SK-N-SH treated with all-trans-retinoic acid at 6 μM for 48 hours (cell line): ENCODE data around the gene CHRNB2.

Experiments used
- ATAC-seq: fragments of 200-7000 bp; cut with Tn5 transposase; 3 replicates; pipeline ENCODE4 v1.9.1; 2020; ENCODE audit warnings: mild to moderate bottlenecking, moderate library complexity
- ARNTL ChIP-seq: fragments of 450-650 bp; formaldehyde crosslinking; IDR thresholded peaks from 2 replicates; pipeline ENCODE4 v1.5.0; 2020; ENCODE audit warnings: low read depth, mild to moderate bottlenecking, moderate library complexity, borderline replicate concordance
- BACH2 ChIP-seq: fragments of 250-450 bp; sonication (Bioruptor Pico); IDR thresholded peaks from 2 replicates; pipeline ENCODE4 v1.9.0; 2021; ENCODE audit warnings: mild to moderate bottlenecking, borderline replicate concordance
- CSDC2 ChIP-seq: fragments of 250-450 bp; sonication (Bioruptor Pico); IDR thresholded peaks from 2 replicates; pipeline ENCODE4 v1.5.0; 2020; ENCODE audit warnings: mild to moderate bottlenecking, moderate library complexity
- GLIS3 ChIP-seq: fragments of 250-450 bp; sonication (Bioruptor Pico); IDR thresholded peaks from 2 replicates; pipeline ENCODE4 v1.5.0; 2020; ENCODE audit warnings: mild to moderate bottlenecking, moderate library complexity
- ISL1 ChIP-seq: fragments of 250-450 bp; sonication (Bioruptor Pico); IDR thresholded peaks from 2 replicates; pipeline ENCODE4 v2.1.2; 2022; ENCODE audit warnings: mild to moderate bottlenecking, moderate library complexity
- OSR1 ChIP-seq: fragments of 250-450 bp; sonication (Bioruptor Pico); IDR thresholded peaks from 2 replicates; pipeline ENCODE4 v1.8.0; 2022; ENCODE audit warnings: moderate library complexity, mild to moderate bottlenecking, inconsistent platforms
- PATZ1 ChIP-seq: fragments of 250-450 bp; sonication (Bioruptor Pico); IDR thresholded peaks from 2 replicates; pipeline ENCODE4 v1.8.0; 2020; ENCODE audit warnings: mild to moderate bottlenecking, moderate library complexity, borderline replicate concordance
- POU6F1 ChIP-seq: fragments of 250-450 bp; sonication (Bioruptor Pico); IDR thresholded peaks from 2 replicates; pipeline ENCODE4 v1.8.0; 2021; ENCODE audit warnings: low read depth, mild to moderate bottlenecking, moderate library complexity, borderline replicate concordance
- PPARA ChIP-seq: fragments of 250-450 bp; sonication (Bioruptor Pico); IDR thresholded peaks from 2 replicates; pipeline ENCODE4 v1.5.0; 2020; ENCODE audit warnings: mild to moderate bottlenecking, borderline replicate concordance
- RARB ChIP-seq: fragments of 250-450 bp; sonication (Bioruptor Pico); IDR thresholded peaks from 2 replicates; pipeline ENCODE4 v1.8.0; 2021; ENCODE audit warnings: mild to moderate bottlenecking, moderate library complexity
- SNAI2 ChIP-seq: fragments of 250-450 bp; sonication (Bioruptor Pico); IDR thresholded peaks from 2 replicates; pipeline ENCODE4 v1.5.0; 2020; ENCODE audit warnings: mild to moderate bottlenecking, moderate library complexity
- TCF4 ChIP-seq: fragments of 250-450 bp; sonication (Bioruptor Pico); IDR thresholded peaks from 2 replicates; pipeline ENCODE4 v1.8.0; 2021; ENCODE audit warnings: mild to moderate bottlenecking, moderate library complexity, borderline replicate concordance
- TOX ChIP-seq: fragments of 250-450 bp; sonication (Bioruptor Pico); IDR thresholded peaks from 2 replicates; pipeline ENCODE4 v1.8.0; 2021; ENCODE audit warnings: mild to moderate bottlenecking, moderate library complexity, borderline replicate concordance
- TSHZ2 ChIP-seq: fragments of 250-450 bp; sonication (Bioruptor Pico); IDR thresholded peaks from 2 replicates; pipeline ENCODE4 v1.5.0; 2020; ENCODE audit warnings: mild to moderate bottlenecking, moderate library complexity
- ZC3H10 ChIP-seq: fragments of 250-450 bp; sonication (Bioruptor Pico); IDR thresholded peaks from 2 replicates; pipeline ENCODE4 v1.5.1; 2021; ENCODE audit warnings: mild to moderate bottlenecking, moderate library complexity
- ZFP3 ChIP-seq: fragments of 250-450 bp; sonication (Bioruptor Pico); IDR thresholded peaks from 2 replicates; pipeline ENCODE4 v1.5.0; 2020; ENCODE audit warnings: mild to moderate bottlenecking, moderate library complexity
- ZFP30 ChIP-seq: fragments of 450-650 bp; formaldehyde crosslinking; IDR thresholded peaks from 2 replicates; pipeline ENCODE4 v1.5.0; 2022; ENCODE audit warnings: mild to moderate bottlenecking, moderate library complexity
- ZNF565 ChIP-seq: fragments of 450-650 bp; formaldehyde crosslinking; conservative IDR thresholded peaks from 2 replicates; pipeline ENCODE4 v1.5.0; 2020; ENCODE audit warnings: low read depth, mild to moderate bottlenecking, moderate library complexity
- ZNF70 ChIP-seq: fragments of 450-650 bp; formaldehyde crosslinking; IDR thresholded peaks from 2 replicates; pipeline ENCODE4 v1.5.0; 2020; ENCODE audit warnings: mild to moderate bottlenecking, moderate library complexity
- ZNF8 ChIP-seq: fragments of 450-650 bp; formaldehyde crosslinking; IDR thresholded peaks from 2 replicates; pipeline ENCODE4 v1.5.0; 2020; ENCODE audit warnings: mild to moderate bottlenecking, moderate library complexity
- TF ChIP-seq, protein P1 (sequence below): fragments of 250-450 bp; sonication (Bioruptor Pico); IDR thresholded peaks from 2 replicates; pipeline ENCODE4 v1.5.1; 2021; ENCODE audit warnings: mild to moderate bottlenecking, moderate library complexity
- TF ChIP-seq, protein P2 (sequence below): fragments of 250-450 bp; sonication (Bioruptor Pico); IDR thresholded peaks from 2 replicates; pipeline ENCODE4 v1.5.1; 2020; ENCODE audit warnings: low read depth, mild to moderate bottlenecking, moderate library complexity

CHRNB2 gene

GRCh38 chr1:154571964-154572288 is 4.3 kb downstream of the CHRNB2 start:
- no peak for TF ChIP-seq RARB (CRISPR knock-in tag)
- TF ChIP-seq ISL1 (CRISPR knock-in tag), result no peak
- no peak for TF ChIP-seq OSR1 (CRISPR knock-in tag)
- TF ChIP-seq ZC3H10, result no peak
- TF ChIP-seq ARNTL (CRISPR knock-in tag), result no peak
- TF ChIP-seq, protein P1, sequence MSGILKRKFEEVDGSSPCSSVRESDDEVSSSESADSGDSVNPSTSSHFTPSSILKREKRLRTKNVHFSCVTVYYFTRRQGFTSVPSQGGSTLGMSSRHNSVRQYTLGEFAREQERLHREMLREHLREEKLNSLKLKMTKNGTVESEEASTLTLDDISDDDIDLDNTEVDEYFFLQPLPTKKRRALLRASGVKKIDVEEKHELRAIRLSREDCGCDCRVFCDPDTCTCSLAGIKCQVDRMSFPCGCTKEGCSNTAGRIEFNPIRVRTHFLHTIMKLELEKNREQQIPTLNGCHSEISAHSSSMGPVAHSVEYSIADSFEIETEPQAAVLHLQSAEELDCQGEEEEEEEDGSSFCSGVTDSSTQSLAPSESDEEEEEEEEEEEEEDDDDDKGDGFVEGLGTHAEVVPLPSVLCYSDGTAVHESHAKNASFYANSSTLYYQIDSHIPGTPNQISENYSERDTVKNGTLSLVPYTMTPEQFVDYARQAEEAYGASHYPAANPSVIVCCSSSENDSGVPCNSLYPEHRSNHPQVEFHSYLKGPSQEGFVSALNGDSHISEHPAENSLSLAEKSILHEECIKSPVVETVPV (CRISPR knock-in tag), result no peak
- no peak for TF ChIP-seq POU6F1
- no peak for TF ChIP-seq ZNF70
- no peak for TF ChIP-seq PPARA (CRISPR knock-in tag)
- no peak for ATAC-seq

DNA sequence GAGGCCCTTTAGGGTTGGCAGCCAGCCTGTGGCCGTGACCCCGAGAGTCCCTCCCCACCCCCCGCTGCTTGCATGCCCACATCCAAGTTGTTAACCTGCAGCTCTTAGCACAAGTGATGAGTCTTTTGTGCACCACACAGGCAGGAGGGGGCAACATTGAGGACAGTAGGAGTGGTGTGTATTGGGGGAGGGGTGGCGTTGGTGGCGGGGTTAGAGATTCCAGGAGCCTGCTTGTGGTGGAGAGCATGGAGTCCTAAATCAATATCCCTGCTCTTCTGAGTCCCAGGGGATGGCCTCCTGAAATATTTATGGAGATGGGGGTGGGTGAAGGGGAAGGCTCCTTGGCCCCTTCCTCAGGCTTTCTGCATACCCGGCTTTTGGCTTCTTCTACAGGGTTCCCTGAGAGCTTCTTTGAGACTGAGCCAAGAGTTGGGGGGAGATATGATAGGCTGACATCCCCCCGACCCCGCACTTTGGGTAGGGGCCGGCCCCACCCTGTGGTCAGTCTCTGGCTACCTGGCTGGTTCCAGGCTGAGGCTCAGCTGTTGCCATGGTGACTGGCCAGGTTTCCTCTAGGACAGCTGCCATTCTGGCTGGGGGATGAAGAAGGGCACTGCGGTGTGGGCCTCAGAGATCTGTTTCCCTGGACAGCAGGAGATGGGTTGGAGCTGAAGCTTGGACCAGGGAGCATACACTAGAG is 5.0 kb downstream of the CHRNB2 start:
- no peak for ATAC-seq
- TF ChIP-seq TCF4 (CRISPR knock-in tag), result no peak
- no peak for TF ChIP-seq PATZ1 (CRISPR knock-in tag)
- TF ChIP-seq ARNTL (CRISPR knock-in tag), result no peak
- no peak for TF ChIP-seq OSR1 (CRISPR knock-in tag)
- no peak for TF ChIP-seq TSHZ2 (CRISPR knock-in tag)
- no peak for TF ChIP-seq GLIS3
- no peak for TF ChIP-seq ZFP3 (CRISPR knock-in tag)
- no peak for TF ChIP-seq ZNF8 (CRISPR knock-in tag)
- TF ChIP-seq, protein P1 (CRISPR knock-in tag), result no peak
- no peak for TF ChIP-seq RARB (CRISPR knock-in tag)
- TF ChIP-seq, protein P2, sequence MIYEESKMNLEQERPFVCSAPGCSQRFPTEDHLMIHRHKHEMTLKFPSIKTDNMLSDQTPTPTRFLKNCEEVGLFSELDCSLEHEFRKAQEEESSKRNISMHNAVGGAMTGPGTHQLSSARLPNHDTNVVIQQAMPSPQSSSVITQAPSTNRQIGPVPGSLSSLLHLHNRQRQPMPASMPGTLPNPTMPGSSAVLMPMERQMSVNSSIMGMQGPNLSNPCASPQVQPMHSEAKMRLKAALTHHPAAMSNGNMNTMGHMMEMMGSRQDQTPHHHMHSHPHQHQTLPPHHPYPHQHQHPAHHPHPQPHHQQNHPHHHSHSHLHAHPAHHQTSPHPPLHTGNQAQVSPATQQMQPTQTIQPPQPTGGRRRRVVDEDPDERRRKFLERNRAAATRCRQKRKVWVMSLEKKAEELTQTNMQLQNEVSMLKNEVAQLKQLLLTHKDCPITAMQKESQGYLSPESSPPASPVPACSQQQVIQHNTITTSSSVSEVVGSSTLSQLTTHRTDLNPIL (CRISPR knock-in tag), result no peak
- no peak for TF ChIP-seq POU6F1
- no peak for TF ChIP-seq ZNF70
- no peak for TF ChIP-seq PPARA (CRISPR knock-in tag)
- TF ChIP-seq, all 23 proteins: peak for 0

- ATAC-seq, result no peak
- TF ChIP-seq, protein P2 (CRISPR knock-in tag), result no peak
- no peak for TF ChIP-seq BACH2 (CRISPR knock-in tag)
- no peak for TF ChIP-seq ZNF565 (CRISPR knock-in tag)
- no peak for TF ChIP-seq CSDC2 (CRISPR knock-in tag)
- no peak for TF ChIP-seq ZNF8 (CRISPR knock-in tag)
- TF ChIP-seq TOX (CRISPR knock-in tag), result no peak
- no peak for TF ChIP-seq TCF4 (CRISPR knock-in tag)
- no peak for TF ChIP-seq ZFP30 (CRISPR knock-in tag)
- no peak for TF ChIP-seq SNAI2 (CRISPR knock-in tag)
Observed at GRCh38 chr1:154573168-154573510, 5.6 kb downstream of the CHRNB2 start.
